AG04449 (cell line): ENCODE data around the gene PDZD2.

Experiments used
- CTCF ChIA-PET: fragments of 350-600 bp; formaldehyde crosslinking; extraction: SDS; loops from one replicate; lab custom pipeline; 2021; ENCODE audit warnings: antibody characterized with exemption; lab: Yijun Ruan, JAX
- POLR2A ChIA-PET: fragments of 400-600, 350-600 bp; formaldehyde crosslinking; extraction: SDS; loops from one replicate; lab custom pipeline; 2020; ENCODE audit warnings: antibody characterized with exemption, inconsistent platforms; lab: Yijun Ruan, JAX
- DNase-seq: peaks from one replicate; pipeline ENCODE4 v3.0.0-alpha.2; 2010; ENCODE audit warnings: low read depth, low spot score
- H3K4me3 ChIP-seq: 2 replicates; pipeline ENCODE4 v1.5.1; 2011; ENCODE audit warnings: low read depth, mild to moderate bottlenecking, control low read depth, low read length
- CTCF ChIP-seq: IDR thresholded peaks from one replicate; pipeline ENCODE4 v1.5.1; 2011; ENCODE audit warnings: mild to moderate bottlenecking, moderate library complexity, low read length, control low read depth, inconsistent platforms; ENCODE audit not compliant: insufficient read depth; ENCODE audit errors: missing control alignments

The PDZD2 gene

GRCh38 chr5:31884896-31885295 is 246.0 kb downstream of the PDZD2 start:
- ChIA-PET POLR2A (no interaction called here), CTCF (no interaction called here)
- no peak for TF ChIP-seq CTCF
- no peak for DNase-seq
- H3K4me3 ChIP-seq = no peak overlapping the region

GRCh38 chr5:31886206-31886605 is 247.3 kb downstream of the PDZD2 start:
- no peak overlapping the region for H3K4me3 ChIP-seq
- CTCF ChIA-PET = no interaction called here
- POLR2A ChIA-PET = no interaction called here
- no peak for TF ChIP-seq CTCF
- DNase-seq = no peak

- DNase-seq = no peak
- CTCF ChIA-PET = no interaction called here
- TF ChIP-seq CTCF = no peak
- H3K4me3 ChIP-seq = no peak overlapping the region
- POLR2A ChIA-PET = no interaction called here
These were observed 248.6 kb downstream of the PDZD2 start for GRCh38 chr5:31887556-31887955.

GRCh38 chr5:31888564-31888963 is 249.6 kb downstream of the PDZD2 start:
- POLR2A ChIA-PET = no interaction called here
- no peak overlapping the region for H3K4me3 ChIP-seq
- TF ChIP-seq CTCF = no peak
- DNase-seq = no peak
- CTCF ChIA-PET = no interaction called here

GRCh38 chr5:31889001-31889561 is 250.2 kb downstream of the PDZD2 start:
- DNase-seq = no peak
- CTCF ChIA-PET = no interaction called here
- no peak overlapping the region for H3K4me3 ChIP-seq
- TF ChIP-seq CTCF = no peak
- POLR2A ChIA-PET = no interaction called here

- CTCF ChIA-PET = no interaction called here
- no peak for TF ChIP-seq CTCF
- POLR2A ChIA-PET = no interaction called here
- H3K4me3 ChIP-seq = no peak overlapping the region
- DNase-seq = no peak
These were observed 251.1 kb downstream of the PDZD2 start for GRCh38 chr5:31890046-31890445.
